MM.1S (cell line): ENCODE results near the gene PROCA1.
"Not testable (repeated sequence)": the region's sequence is repeated elsewhere in the genome, so short reads cannot be mapped to it uniquely, and the experiment has no call there.

Experiments used
- CTCF ChIP-seq: fragments of 300-600 bp; sonication (generic); IDR thresholded peaks from 2 replicates; pipeline ENCODE4 v1.5.1; 2016; ENCODE audit warnings: antibody characterized with exemption, low read length, mixed read lengths
- EZH2 ChIP-seq: fragments of 300-600 bp; sonication (generic); optimal IDR thresholded peaks from 2 replicates; pipeline ENCODE3; 2017; ENCODE audit warnings: low read depth, mild to moderate bottlenecking, antibody characterized with exemption, low read length, mixed read lengths

GRCh38 chr17:28720997-28721329, 9.3 kb upstream of the PROCA1 start:
- TF ChIP-seq EZH2, CTCF: not testable (repeated sequence)
